SK-N-SH (cell line): ENCODE data around the gene MRGPRE.

Experiments used
- MEF2A ChIP-seq: IDR thresholded peaks from 2 replicates; pipeline ENCODE4 v1.4.0; 2012; ENCODE audit warnings: low read depth, borderline replicate concordance
- POLR2AphosphoS5 ChIP-seq: IDR thresholded peaks from 2 replicates; pipeline ENCODE4 v1.6.1; 2012; ENCODE audit warnings: low read depth, low read length
- RFX5 ChIP-seq: IDR thresholded peaks from 2 replicates; pipeline ENCODE4 v1.6.1; 2012; ENCODE audit warnings: mild to moderate bottlenecking, improper control_type of control experiment, low read length

DNA sequence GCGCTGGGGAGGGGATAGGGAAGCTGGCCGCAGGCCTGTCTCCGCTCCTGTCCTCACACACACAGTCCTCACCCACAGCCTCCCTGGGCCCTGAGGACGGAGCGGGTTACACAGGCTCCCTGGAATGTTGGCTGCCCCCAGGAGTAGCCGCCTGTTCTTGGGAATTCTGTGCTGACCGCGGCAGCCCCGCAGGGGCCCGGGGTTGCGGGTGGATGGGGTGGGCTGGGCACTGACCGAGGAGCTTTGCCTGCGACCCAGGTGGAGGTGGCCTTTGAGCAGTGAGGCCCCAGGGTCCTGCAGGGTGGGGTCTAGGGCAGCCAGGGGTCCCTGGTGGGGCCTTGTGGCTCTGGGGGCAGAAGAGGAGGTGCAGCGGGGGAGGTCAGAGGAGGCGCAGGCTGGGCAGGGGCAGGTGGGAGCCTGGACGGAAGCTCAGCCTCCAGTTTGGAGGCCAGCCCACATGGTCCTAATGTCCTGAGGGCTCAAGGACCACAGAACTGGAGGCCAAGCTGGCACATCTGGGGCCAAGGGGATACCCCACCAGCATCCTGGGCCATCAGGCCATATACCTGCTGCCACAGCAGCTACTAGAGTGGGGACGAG is 7.0 kb downstream of the MRGPRE start:
- TF ChIP-seq POLR2AphosphoS5 (no peak), MEF2A (no peak), RFX5 (no peak)
